Endodermal cell (in vitro differentiated cells): ENCODE results near the gene LCN1. TPM values are rescaled to one million over a fixed set of nuclear protein-coding genes. Genes with fewer than 3 reads are reported as not detected.

Source experiments
- DNase-seq: peaks from one replicate; pipeline ENCODE4 v3.0.0-alpha.2; 2017
- H3K27ac ChIP-seq: 2 replicates; pipeline ENCODE4 v1.5.1; 2013; ENCODE audit warnings: mild to moderate bottlenecking, low read depth, low read length, moderate library complexity
- H3K27me3 ChIP-seq: 2 replicates; pipeline ENCODE4 v1.6.1; 2013; ENCODE audit warnings: mild to moderate bottlenecking, low read length, moderate library complexity; ENCODE audit not compliant: insufficient read depth, control insufficient read depth, poor library complexity, severe bottlenecking
- H3K36me3 ChIP-seq: 2 replicates; pipeline ENCODE4 v1.7.0; 2013; ENCODE audit warnings: mild to moderate bottlenecking, low read length, moderate library complexity; ENCODE audit not compliant: control insufficient read depth, insufficient read depth
- H3K4me1 ChIP-seq: one replicate; pipeline ENCODE4 v1.7.0; 2013; ENCODE audit warnings: low read length; ENCODE audit not compliant: control insufficient read depth, insufficient read depth
- H3K4me3 ChIP-seq: 2 replicates; pipeline ENCODE4 v1.5.1; 2013; ENCODE audit warnings: mild to moderate bottlenecking, low read length, moderate library complexity
- H3K9ac ChIP-seq: 2 replicates; pipeline ENCODE4 v1.6.1; 2013; ENCODE audit warnings: mild to moderate bottlenecking, low read length, moderate library complexity; ENCODE audit not compliant: poor library complexity, severe bottlenecking; ENCODE audit errors: extremely low read depth
- H3K9me3 ChIP-seq: 2 replicates; pipeline ENCODE4 v1.6.1; 2013; ENCODE audit warnings: mild to moderate bottlenecking, low read length, moderate library complexity; ENCODE audit not compliant: control insufficient read depth
- H3K27ac Mint-ChIP-seq: 2 replicates; pipeline ENCODE4 v1.8.0; 2020; ENCODE audit warnings: mixed read lengths
- H3K27me3 Mint-ChIP-seq: 2 replicates; pipeline ENCODE4 v1.8.0; 2021; ENCODE audit warnings: mild to moderate bottlenecking, mixed read lengths; ENCODE audit not compliant: insufficient read depth
- H3K36me3 Mint-ChIP-seq: 2 replicates; pipeline ENCODE4 v1.8.0; 2020; ENCODE audit warnings: low read depth, mixed read lengths
- H3K4me1 Mint-ChIP-seq: 2 replicates; pipeline ENCODE4 v1.8.0; 2020; ENCODE audit warnings: mixed read lengths
- H3K4me3 Mint-ChIP-seq: 2 replicates; pipeline ENCODE4 v1.8.0; 2020; ENCODE audit warnings: mild to moderate bottlenecking, moderate library complexity, mixed read lengths
- H3K9me3 Mint-ChIP-seq: 2 replicates; pipeline ENCODE4 v1.8.0; 2020; ENCODE audit warnings: mild to moderate bottlenecking, mixed read lengths
- WGBS, 2 experiments: methylation state at CpG; one replicate each; pipeline versions ENCODE4 v1.1.5 to v1.1.7; 2013; ENCODE audit warnings: missing lambda C conversion rate in 2 of 2, mixed read lengths in 1 of 2; ENCODE audit not compliant: insufficient coverage in 1 of 2, insufficient read length in 1 of 2; 5-methylcytosine and 5-hydroxymethylcytosine counted together
- total RNA-seq, 2 donors: library from RNA; stranded (reverse); fragmentation: NEBNext Ultra II Directional in 1 of 2; extraction: Animal tissue kit (Norgen Biotek cat#: 25700) in 1 of 2; gene quantifications; 2 replicates in 1 of 2; 3 replicates in 1 of 2; pipeline ENCODE4 v1.2.1, GENCODE V29; 2021
- TF ChIP-seq, protein P1 (sequence below): fragments of 200-600 bp; sonication (generic); conservative IDR thresholded peaks from 2 replicates; pipeline ENCODE4 v1.5.0; 2021; ENCODE audit warnings: antibody characterized with exemption, mild to moderate bottlenecking

Gene LCN1
- total RNA-seq, 2 donors from 2014 or later: not detected

DNA sequence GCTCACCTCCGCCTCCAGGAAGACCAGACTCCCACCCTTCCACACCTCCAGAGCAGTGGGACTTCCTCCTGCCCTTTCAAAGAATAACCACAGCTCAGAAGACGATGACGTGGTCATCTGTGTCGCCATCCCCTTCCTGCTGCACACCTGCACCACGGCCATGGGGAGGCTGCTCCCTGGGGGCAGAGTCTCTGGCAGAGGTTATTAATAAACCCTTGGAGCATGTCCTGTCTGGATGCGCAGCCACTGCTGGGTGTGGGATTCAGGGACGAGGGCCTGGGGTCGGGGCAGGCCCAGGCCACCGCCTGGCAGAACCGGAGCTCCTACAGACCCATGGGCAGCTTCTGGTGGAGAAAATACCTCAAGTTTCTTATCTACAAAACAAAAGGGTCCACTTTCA lies 45.3 kb downstream of the LCN1 start:
- Histone ChIP-seq H3K9me3 (peaks cover 12% of the 10 kb centered on the region), H3K9ac (no peak overlapping the region), H3K4me1 (no peaks in the 10 kb centered on the region), H3K36me3 (no peaks in the 10 kb centered on the region), H3K27ac (no peak overlapping the region), H3K27me3 (no peaks in the 10 kb centered on the region), H3K4me3 (no peak overlapping the region)
- DNase-seq: peak; percentile 24
- Mint-ChIP-seq H3K27ac (no peak overlapping the region), H3K27me3 (no peaks in the 10 kb centered on the region), H3K36me3 (no peaks in the 10 kb centered on the region), H3K4me3 (no peak overlapping the region), H3K4me1 (no peaks in the 10 kb centered on the region), H3K9me3 (peaks cover 12% of the 10 kb centered on the region)
- WGBS, 2 experiments: 91 to 96% methylated on average over 7 to 10 of the region's 10 CpGs
- TF ChIP-seq, protein P1, sequence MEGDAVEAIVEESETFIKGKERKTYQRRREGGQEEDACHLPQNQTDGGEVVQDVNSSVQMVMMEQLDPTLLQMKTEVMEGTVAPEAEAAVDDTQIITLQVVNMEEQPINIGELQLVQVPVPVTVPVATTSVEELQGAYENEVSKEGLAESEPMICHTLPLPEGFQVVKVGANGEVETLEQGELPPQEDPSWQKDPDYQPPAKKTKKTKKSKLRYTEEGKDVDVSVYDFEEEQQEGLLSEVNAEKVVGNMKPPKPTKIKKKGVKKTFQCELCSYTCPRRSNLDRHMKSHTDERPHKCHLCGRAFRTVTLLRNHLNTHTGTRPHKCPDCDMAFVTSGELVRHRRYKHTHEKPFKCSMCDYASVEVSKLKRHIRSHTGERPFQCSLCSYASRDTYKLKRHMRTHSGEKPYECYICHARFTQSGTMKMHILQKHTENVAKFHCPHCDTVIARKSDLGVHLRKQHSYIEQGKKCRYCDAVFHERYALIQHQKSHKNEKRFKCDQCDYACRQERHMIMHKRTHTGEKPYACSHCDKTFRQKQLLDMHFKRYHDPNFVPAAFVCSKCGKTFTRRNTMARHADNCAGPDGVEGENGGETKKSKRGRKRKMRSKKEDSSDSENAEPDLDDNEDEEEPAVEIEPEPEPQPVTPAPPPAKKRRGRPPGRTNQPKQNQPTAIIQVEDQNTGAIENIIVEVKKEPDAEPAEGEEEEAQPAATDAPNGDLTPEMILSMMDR: no peak

DNA sequence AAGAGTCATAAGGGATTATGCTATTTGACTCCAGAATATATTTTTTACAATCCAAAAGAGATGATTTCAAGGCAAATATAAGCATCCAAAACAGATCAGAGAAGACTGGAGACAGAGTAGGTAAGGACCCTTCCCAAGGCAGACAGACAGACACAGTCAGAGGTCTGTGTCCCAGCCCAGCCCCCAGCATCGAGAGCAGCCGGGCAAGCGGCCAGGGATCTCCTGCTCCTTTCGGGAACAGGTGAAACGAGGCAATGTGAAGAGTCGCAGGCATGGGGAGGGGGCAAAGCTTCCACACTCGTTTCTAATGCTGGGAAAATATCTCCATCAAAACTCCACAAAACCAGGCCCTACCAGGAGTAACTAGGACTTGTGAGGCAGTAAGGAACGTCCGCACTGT lies 46.1 kb downstream of the LCN1 start:
- Mint-ChIP-seq H3K27ac (no peak overlapping the region), H3K27me3 (no peaks in the 10 kb centered on the region), H3K4me1 (no peaks in the 10 kb centered on the region), H3K4me3 (no peak overlapping the region), H3K9me3 (peaks cover 12% of the 10 kb centered on the region), H3K36me3 (no peaks in the 10 kb centered on the region)
- WGBS, 2 experiments: 76 to 85% methylated on average over 7 to 9 of the region's 9 CpGs
- TF ChIP-seq, protein P1: no peak
- DNase-seq: peak; percentile 21
- no peaks in the 10 kb centered on the region for H3K27me3 ChIP-seq
- H3K27ac ChIP-seq: no peak overlapping the region
- H3K9me3 ChIP-seq: peaks cover 12% of the 10 kb centered on the region
- H3K4me3 ChIP-seq: no peak overlapping the region
- H3K9ac ChIP-seq: no peak overlapping the region
- H3K36me3 ChIP-seq: no peaks in the 10 kb centered on the region
- H3K4me1 ChIP-seq: no peaks in the 10 kb centered on the region

DNA sequence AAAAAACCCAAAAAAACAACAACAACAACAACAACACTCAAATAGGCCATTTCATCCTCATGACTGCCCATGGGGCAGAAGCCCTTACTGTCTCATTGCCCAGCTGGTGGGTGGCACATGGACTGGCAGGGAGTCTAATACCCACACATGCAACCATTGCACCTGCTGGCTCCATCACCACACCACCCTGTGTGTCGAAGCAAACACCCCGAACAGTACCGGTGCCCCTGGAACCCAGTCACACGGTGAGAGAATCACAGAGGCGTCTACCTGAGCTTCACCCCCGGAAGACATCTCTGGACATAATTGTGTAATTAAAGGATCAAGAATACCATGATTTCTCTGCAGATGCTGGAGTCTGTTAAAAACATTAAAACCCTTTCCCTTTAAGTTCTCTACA lies 46.8 kb downstream of the LCN1 start:
- Histone ChIP-seq H3K4me1 (no peaks in the 10 kb centered on the region), H3K27me3 (no peaks in the 10 kb centered on the region), H3K9ac (no peak overlapping the region), H3K9me3 (peaks cover 12% of the 10 kb centered on the region), H3K36me3 (no peaks in the 10 kb centered on the region), H3K27ac (no peak overlapping the region), H3K4me3 (no peak overlapping the region)
- H3K9me3 Mint-ChIP-seq: peaks cover 12% of the 10 kb centered on the region
- H3K27me3 Mint-ChIP-seq: no peaks in the 10 kb centered on the region
- no peak for DNase-seq
- H3K36me3 Mint-ChIP-seq: no peaks in the 10 kb centered on the region
- H3K4me1 Mint-ChIP-seq: no peaks in the 10 kb centered on the region
- WGBS, 2 experiments: 95 to 100% methylated on average over 4 to 6 of the region's 6 CpGs
- H3K4me3 Mint-ChIP-seq: no peak overlapping the region
- TF ChIP-seq, protein P1: no peak
- no peak overlapping the region for H3K27ac Mint-ChIP-seq
